IPS DF 19.7 (cell line): ENCODE measurements around the gene TIGD2.
"Not testable (repeated sequence)": the region's sequence is repeated elsewhere in the genome, so short reads cannot be mapped to it uniquely, and the experiment has no call there.

Experiments used
- DNase-seq: peaks from one replicate; pipeline ENCODE4 v3.0.0-alpha.2; 2013; ENCODE audit warnings: low read depth, low spot score

The TIGD2 gene

GRCh38 chr4:89119166-89119565, 7.8 kb downstream of the TIGD2 start:
- no peak for DNase-seq

- DNase-seq = no peak
Measured at GRCh38 chr4:89119836-89120235, 8.5 kb downstream of the TIGD2 start.

GRCh38 chr4:89121387-89122068, 10.2 kb downstream of the TIGD2 start:
- DNase-seq = no peak

GRCh38 chr4:89123451-89123851, 12.1 kb downstream of the TIGD2 start:
- DNase-seq = no peak

- no peak for DNase-seq
Measured at GRCh38 chr4:89125901-89126782, 14.8 kb downstream of the TIGD2 start.

GRCh38 chr4:89129080-89129640, 17.8 kb downstream of the TIGD2 start:
- DNase-seq = no peak

GRCh38 chr4:89134775-89135319, 23.5 kb downstream of the TIGD2 start:
- no peak for DNase-seq

GRCh38 chr4:89136525-89136924, 25.2 kb downstream of the TIGD2 start:
- DNase-seq = no peak

- DNase-seq = no peak
Measured at GRCh38 chr4:89137231-89137630, 25.9 kb downstream of the TIGD2 start.

- peak; percentile 17 for DNase-seq
Measured at GRCh38 chr4:89137695-89138094, 26.4 kb downstream of the TIGD2 start.

- no peak for DNase-seq
Measured at GRCh38 chr4:89140168-89140759, 28.9 kb downstream of the TIGD2 start.

- DNase-seq = no peak
Measured at GRCh38 chr4:89142691-89143669, 31.6 kb downstream of the TIGD2 start.

GRCh38 chr4:89144652-89145051, 33.3 kb downstream of the TIGD2 start:
- not testable (repeated sequence) for DNase-seq

- DNase-seq = no peak
Measured at GRCh38 chr4:89146196-89146595, 34.9 kb downstream of the TIGD2 start.

- peak; percentile 25 for DNase-seq
Measured at GRCh38 chr4:89152972-89153371, 41.6 kb downstream of the TIGD2 start.

- DNase-seq = no peak
Measured at GRCh38 chr4:89156174-89156914, 45.0 kb downstream of the TIGD2 start.

- no peak for DNase-seq
Measured at GRCh38 chr4:89157488-89158024, 46.2 kb downstream of the TIGD2 start.

- no peak for DNase-seq
Measured at GRCh38 chr4:89158884-89159503, 47.7 kb downstream of the TIGD2 start.

- DNase-seq = no peak
Measured at GRCh38 chr4:89160806-89161205, 49.5 kb downstream of the TIGD2 start.
